A549 treated with CORT108297 at 1 μM for 4 hours (cell line): ENCODE measurements around the gene DENND1B. TPM values are rescaled to one million over a fixed set of nuclear protein-coding genes. Genes with fewer than 3 reads are reported as not detected.

Experiments
- total RNA-seq: library from RNA; stranded (reverse); fragments of 200-300 nt; extraction: Qiagen RNA extraction; gene quantifications from 5 replicates; pipeline ENCODE4 v1.2.3, GENCODE V29; 2022

DENND1B gene, protein sequence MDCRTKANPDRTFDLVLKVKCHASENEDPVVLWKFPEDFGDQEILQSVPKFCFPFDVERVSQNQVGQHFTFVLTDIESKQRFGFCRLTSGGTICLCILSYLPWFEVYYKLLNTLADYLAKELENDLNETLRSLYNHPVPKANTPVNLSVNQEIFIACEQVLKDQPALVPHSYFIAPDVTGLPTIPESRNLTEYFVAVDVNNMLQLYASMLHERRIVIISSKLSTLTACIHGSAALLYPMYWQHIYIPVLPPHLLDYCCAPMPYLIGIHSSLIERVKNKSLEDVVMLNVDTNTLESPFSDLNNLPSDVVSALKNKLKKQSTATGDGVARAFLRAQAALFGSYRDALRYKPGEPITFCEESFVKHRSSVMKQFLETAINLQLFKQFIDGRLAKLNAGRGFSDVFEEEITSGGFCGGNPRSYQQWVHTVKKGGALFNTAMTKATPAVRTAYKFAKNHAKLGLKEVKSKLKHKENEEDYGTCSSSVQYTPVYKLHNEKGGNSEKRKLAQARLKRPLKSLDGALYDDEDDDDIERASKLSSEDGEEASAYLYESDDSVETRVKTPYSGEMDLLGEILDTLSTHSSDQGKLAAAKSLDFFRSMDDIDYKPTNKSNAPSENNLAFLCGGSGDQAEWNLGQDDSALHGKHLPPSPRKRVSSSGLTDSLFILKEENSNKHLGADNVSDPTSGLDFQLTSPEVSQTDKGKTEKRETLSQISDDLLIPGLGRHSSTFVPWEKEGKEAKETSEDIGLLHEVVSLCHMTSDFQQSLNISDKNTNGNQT
- total RNA-seq = 1.5 to 3.4 TPM (median 2.9 TPM) in 5 replicates

DNA sequence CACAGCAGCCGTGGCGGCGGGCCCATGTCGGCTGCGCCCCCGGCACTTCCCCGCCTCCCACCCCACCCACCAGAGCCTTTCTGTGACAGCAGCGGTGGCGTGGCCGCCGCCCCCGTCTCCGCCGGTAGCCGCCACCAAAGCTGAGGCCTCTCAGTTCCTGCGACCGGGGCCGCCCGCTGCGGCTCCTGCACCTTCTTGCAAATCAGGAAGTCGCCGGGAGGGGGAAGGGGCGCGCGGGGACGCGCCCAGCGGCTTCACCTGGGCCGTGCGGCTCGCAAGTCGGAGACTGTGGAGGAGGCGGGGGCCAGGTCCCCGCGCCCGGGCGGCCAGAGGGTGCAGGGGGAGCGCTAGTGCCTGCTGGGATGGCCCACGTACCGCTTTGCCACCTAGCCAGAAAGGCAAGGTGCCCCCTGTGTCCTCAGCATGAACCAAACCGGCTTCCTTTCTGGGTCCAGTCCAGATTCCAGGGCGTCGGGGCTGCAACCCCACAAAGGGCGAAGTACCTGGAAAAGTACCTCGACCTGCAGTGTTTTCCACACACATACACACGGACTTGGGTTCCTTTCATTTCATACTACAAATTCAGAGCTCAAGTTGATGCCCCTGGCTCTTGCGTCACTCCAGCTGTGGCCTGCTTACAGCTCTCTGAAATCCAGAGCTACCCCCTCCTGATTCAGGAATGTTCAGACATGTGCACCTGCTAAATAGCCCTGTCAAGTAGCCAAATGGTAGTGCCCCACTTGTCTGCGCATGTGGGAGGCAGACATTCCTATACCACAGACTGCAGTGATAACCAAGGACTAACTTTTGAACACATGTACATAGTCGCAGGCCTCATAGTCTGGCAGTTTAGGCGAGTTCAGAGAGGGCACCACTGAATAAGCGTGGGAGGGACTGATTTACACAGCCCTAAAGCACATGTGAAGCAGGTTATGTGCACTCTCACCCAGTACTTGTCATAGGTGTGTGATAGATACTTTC, at the start of gene DENND1B:
DENND1B (minus strand) TSS at position 199 of the 981 bp plus-strand sequence. CDS start 325 bp downstream, outside the sequence.

Other genes starting within 250 kb of the DENND1B start
- 4.3 to 8.3 TPM (median 7.9 TPM) in 5 replicates for gene C1orf53, start 127.2 kb upstream of the DENND1B start, total RNA-seq
- 0.06 to 0.10 TPM (median 0.07 TPM) in 5 replicates for gene LHX9, start 141.9 kb upstream of the DENND1B start, total RNA-seq